Midbrain (tissue), 1 donor: ENCODE data around the gene MED1.
A peak's percentile ranks its signal among the peaks of the same experiment; 100 is the strongest.

ENCODE experiments used
- DNase-seq: peaks from one replicate; lab custom pipeline; 2025; lab: John Stamatoyannopoulos, UW

MED1 gene

DNA sequence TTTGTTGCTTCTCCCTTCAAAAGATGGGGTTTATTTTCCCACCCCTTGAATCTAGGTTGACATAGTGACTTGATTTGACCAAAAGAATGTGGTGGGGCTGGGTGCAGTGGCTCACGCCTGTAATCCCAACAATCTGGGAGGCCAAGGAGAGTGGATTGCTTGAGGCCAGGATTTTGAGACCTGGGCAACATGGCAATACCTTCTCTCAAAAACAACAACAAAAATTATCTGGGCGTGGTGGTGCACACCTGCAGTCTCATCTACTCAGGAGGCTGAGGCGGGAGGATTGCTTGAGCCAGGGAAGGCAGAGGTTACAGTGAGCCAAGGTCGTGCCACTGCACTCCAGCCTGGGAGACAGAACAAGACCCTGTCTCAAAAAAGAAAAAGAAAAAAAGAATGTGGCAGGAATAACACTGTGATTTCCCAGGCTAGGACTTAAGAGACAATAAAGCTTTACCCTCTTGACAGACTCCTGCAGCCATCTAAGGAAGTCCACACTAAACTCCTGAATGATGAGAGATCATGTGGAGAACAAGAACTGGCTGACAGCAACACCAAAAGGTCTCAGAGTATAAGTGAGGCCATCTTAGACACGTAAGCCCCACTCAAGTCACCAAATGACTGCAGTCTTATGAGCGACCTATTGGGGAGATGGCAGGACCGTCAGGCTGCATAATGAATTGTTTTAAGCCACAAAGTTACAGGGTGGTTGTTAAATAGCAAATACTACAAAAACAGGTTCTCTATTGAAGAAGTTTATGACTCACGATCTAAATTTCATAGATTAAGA lies 86.6 kb downstream of the MED1 start:
- DNase-seq, result no peak

DNA sequence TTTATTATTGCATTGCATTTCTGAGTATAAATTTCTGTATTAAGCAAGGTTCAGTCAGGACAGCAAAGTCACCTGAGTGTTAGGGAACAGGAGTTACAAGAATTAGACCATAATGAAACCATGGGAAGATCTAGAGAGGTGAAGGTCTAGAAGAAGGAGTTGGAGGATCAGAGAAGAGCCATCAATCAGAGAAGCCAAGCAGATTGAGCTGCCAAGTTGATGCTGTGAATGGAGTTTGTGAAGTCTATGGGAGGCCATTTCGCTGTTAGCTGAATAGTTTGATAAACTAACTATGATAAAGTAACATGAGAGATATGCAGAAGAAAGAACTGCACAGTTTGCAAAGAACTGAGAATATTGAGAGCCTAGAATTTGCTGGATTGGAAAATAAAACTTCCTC lies 90.0 kb downstream of the MED1 start:
- no peak for DNase-seq

DNA sequence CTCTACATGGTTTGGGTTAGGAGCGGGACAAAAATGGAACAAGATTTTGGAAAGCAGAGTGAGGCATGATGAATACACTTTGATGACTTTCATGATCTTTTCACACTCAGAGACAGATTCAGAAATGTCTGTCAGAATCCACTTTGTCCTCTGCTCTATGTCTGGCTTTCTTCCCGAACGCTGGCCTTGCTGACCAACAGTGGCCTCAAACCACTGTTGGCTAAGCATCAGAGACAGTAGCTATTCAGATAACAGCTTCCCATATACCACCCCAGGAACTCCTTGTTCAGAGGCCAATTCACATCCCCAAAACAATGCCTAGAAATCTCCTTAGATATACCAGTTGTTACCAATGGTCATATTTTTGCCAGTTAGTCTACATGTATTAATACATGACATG lies 90.5 kb downstream of the MED1 start:
- peak; percentile 62 for DNase-seq

DNA sequence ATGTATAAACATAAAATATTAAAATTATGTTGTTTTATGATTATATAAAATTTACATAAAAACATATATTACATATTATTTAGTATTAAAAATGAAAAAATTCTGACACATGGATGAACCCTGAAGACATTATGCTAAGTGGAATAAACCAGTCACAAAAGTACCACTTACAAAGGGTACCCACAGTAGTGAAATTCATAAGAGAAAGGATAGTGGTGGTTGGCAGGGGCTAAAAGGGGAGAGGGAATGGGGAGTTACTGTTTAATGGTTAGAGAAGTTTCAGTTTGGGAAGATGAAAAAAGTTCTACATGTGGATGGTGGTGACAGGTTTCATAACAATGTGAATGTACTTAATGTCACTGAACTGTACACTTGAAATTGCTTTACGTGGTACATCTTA lies 91.1 kb downstream of the MED1 start:
- no peak for DNase-seq

DNA sequence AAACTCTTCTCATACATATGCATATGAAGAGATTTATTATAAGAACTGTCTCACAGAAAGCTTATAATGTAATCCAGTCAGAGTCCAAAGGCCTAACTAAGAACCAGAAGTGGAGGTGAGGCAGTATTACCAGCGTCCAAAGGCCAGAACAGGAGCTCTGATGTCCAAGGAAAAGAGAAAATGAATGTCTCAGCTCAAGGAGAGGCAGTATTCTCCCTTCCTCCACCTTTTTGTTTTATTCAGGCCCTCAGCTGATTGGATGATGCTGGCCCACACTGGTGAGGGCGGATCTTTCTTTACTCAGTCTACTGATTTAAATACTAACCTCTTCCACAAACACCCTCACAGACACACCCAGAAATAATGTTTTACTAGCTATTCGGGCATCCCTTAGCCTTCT lies 93.1 kb downstream of the MED1 start:
- DNase-seq, result no peak

DNA sequence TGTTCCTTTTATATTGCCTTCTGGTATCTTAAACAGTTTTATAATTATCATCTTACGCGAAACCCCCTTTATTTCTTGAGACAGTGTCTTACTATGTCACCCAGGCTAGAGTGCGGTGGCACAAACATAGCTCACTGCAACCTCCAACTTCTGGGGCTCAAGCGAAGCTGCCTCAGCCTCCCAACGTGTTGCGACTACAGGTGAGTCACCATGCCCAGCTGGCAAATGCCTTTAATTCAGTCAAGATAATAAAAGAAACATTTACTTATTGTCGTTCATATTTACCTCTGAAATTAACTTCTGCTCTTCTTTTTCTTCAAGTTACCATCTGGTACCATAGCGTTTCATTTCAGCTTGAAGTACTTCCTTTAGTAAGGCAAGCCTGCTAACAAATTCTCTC lies 93.6 kb downstream of the MED1 start:
- no peak for DNase-seq
